IPS-18c (cell line): ENCODE results near the gene KIF17.
A peak's percentile ranks its signal among the peaks of the same experiment; 100 is the strongest.

ENCODE experiments used
- H3K4me3 ChIP-seq: 2 replicates; pipeline ENCODE4 v1.7.0; 2013; ENCODE audit warnings: low read depth, mild to moderate bottlenecking, low read length, moderate library complexity; ENCODE audit not compliant: insufficient read depth
- H3K9me3 ChIP-seq: one replicate; pipeline ENCODE4 v1.6.1; 2013; ENCODE audit warnings: mild to moderate bottlenecking, low read length, moderate library complexity; ENCODE audit not compliant: control insufficient read depth, insufficient read depth

The KIF17 gene

DNA sequence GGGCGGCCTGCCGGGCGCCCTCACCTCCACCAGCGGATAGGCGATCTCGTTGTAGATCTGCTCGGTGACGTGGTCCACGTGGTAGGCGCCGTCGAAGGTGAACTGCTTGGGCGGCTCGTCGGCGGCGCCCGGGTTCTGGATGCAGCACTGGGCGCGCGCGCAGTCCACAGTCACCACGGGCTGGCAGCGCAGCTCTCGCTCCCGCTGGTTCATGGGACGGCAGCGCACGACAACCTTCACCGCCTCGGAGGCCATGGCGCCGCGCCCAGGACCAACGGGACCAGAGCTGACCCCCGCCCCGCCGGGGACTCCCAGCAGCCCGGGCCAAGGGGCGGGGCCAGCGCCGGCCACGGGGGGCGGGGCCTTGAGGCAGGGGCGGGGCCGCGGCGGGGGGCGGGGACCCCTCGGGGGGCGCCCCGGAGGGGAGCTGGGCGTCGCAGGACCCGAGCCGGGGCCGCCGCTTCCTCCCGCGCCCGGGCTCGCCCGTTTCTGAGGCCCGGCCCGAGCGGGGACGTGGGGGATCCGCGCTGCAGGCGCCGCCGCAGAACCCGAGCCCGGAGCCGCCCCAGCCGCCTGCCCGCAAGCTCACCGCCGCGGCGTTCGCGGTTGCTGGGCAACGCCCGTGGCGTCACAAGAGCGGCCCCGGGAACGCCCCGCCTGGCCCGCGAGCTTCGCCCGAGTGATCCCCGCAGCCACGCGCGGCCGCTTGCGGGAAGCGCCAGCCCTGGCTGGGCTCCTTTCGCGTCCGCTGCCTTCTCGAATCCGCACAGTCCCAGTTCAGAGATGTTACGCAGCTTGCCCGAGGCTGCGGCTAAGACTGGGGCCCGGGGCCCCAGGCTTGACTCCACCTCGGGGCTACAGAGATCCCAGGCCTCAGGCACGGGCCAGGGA is at the start of gene KIF17:
TSS of gene KIF17 (minus strand) at position 556 of the 891 bp plus-strand sequence. CDS start at position 255, 301 bp downstream.
- Histone ChIP-seq H3K4me3 (peak within 1 kb of the TSS; percentile 60), H3K9me3 (no peaks in the 10 kb centered on the region)

GRCh38 chr1:20767271-20767670 is 49.5 kb upstream of the KIF17 start:
- H3K4me3 ChIP-seq, result no peak overlapping the region
- H3K9me3 ChIP-seq, result no peaks in the 10 kb centered on the region

GRCh38 chr1:20763417-20763816 is 45.6 kb upstream of the KIF17 start:
- Histone ChIP-seq H3K4me3 (no peak overlapping the region), H3K9me3 (no peaks in the 10 kb centered on the region)

GRCh38 chr1:20760322-20760721 is 42.5 kb upstream of the KIF17 start:
- Histone ChIP-seq H3K9me3 (no peaks in the 10 kb centered on the region), H3K4me3 (no peak overlapping the region)

GRCh38 chr1:20753589-20753988 is 35.8 kb upstream of the KIF17 start:
- Histone ChIP-seq H3K9me3 (no peaks in the 10 kb centered on the region), H3K4me3 (no peak overlapping the region)

DNA sequence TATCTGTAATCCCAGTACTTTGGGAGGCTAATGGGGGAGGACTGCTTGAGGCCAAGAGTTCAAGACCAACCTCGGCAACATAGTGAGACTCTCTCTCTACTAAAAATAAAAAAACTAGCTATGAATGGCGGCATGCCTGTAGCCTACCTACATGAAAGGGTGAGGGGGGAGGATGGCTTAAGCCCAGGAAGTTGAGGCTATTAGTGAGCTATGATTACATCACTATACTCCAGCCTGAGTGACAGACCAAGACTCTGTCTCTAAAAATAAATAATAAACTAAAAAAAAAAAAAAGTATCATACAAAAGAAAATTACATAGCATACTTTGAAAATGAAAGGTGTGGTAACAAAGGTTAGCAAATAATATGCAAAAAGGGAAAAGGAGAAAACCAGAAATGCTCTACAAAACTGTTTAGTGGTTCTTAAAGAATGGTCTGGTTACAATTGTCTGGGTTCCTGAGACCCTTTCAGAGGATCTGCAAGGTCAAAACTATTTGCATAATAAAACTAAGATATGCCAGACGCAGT is 33.7 kb upstream of the KIF17 start:
- Histone ChIP-seq H3K4me3 (no peak overlapping the region), H3K9me3 (no peaks in the 10 kb centered on the region)

DNA sequence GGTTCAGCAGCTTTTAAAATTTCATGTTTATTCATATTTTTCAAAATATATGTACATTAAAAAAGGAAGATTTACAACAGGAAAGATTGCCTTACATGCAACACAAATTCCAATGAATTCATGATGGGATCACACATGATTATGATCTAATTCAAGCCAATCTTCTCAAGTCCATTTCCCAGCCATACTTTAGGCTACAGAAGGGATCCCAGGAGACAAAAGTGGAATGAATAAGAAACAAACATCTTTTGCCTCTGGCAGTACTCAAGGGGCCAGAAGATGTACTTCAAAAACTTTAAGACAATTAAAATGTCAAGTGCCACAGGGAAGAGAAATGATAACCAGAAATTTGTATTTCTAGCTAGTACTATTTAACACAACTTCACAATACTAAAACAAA is 24.9 kb upstream of the KIF17 start:
- H3K4me3 ChIP-seq, result no peak overlapping the region
- H3K9me3 ChIP-seq, result no peaks in the 10 kb centered on the region

DNA sequence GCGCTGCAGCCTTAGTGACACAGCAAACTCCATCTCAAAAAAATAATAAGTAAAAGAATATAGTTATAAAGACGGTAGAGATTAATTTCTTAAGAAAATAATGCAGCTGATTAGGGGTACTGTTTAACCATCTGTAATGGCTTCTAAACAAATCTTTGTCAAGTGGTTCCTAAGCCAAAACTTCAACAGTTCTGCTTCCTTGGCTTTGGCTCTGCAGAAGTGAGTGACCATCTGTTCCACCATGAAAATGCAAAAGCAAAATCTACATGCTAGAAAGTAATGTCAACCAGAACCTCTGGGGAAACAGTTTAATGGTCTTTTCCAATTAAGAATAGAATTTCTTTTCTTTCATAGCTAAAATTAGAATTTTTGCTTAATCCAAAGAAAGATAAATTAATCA is 23.0 kb upstream of the KIF17 start:
- Histone ChIP-seq H3K9me3 (no peaks in the 10 kb centered on the region), H3K4me3 (no peak overlapping the region)

GRCh38 chr1:20739225-20739624 is 21.4 kb upstream of the KIF17 start:
- Histone ChIP-seq H3K9me3 (no peaks in the 10 kb centered on the region), H3K4me3 (no peak overlapping the region)

- Histone ChIP-seq H3K4me3 (no peak overlapping the region), H3K9me3 (no peaks in the 10 kb centered on the region)
Measured at GRCh38 chr1:20735581-20736111, 17.8 kb upstream of the KIF17 start.

- no peak overlapping the region; the same call in 1 of the 2 replicates for H3K4me3 ChIP-seq
- H3K9me3 ChIP-seq, result no peaks in the 10 kb centered on the region
Measured at GRCh38 chr1:20733360-20733975, 15.7 kb upstream of the KIF17 start.

GRCh38 chr1:20732588-20733359 is 15.0 kb upstream of the KIF17 start, which contains the start of gene SH2D5:
TSS of gene SH2D5 (minus strand) at chr1:20732703. CDS start at chr1:20728044, 4,659 bp downstream.
- peak within 1 kb of the TSS; percentile 80 for H3K4me3 ChIP-seq
- H3K9me3 ChIP-seq, result no peaks in the 10 kb centered on the region

- H3K4me3 ChIP-seq, result peak overlapping the region; percentile 80
Measured at GRCh38 chr1:20732071-20732587, 14.3 kb upstream of the KIF17 start.

GRCh38 chr1:20731057-20731991 is 13.5 kb upstream of the KIF17 start:
- no peaks in the 10 kb centered on the region for H3K9me3 ChIP-seq
- peak overlapping the region; percentile 80 for H3K4me3 ChIP-seq

More at GRCh38 chr1:20732071-20732587, 14.3 kb upstream of the KIF17 start:
- H3K9me3 ChIP-seq, result no peaks in the 10 kb centered on the region

- Histone ChIP-seq H3K9me3 (no peaks in the 10 kb centered on the region), H3K4me3 (peak overlapping the region; percentile 80; the same call in 1 of the 2 replicates)
Measured at GRCh38 chr1:20730690-20731056, 12.9 kb upstream of the KIF17 start.
